Endothelial cell of umbilical vein (primary cell): Measurements from ENCODE around the gene MAP3K13.

Source experiments
- CTCF ChIP-seq, 2 donors: IDR thresholded peaks; 1 replicate in 1 of 2; 2 replicates in 1 of 2; pipeline ENCODE4 v1.5.1; 2011; ENCODE audit warnings: low read length in 2 of 2, mild to moderate bottlenecking in 2 of 2, moderate library complexity in 2 of 2, control low read depth in 1 of 2, inconsistent platforms in 1 of 2, low read depth in 1 of 2; ENCODE audit not compliant: insufficient read depth in 1 of 2; ENCODE audit errors: extremely low read depth in 1 of 2
- POLR2AphosphoS5 ChIP-seq: IDR thresholded peaks from 2 replicates; pipeline ENCODE4 v1.6.1; 2012; ENCODE audit warnings: low read depth, mild to moderate bottlenecking, control low read depth, low read length, moderate library complexity; ENCODE audit not compliant: insufficient read depth

GRCh38 chr3:185488465-185488864, 125.5 kb downstream of the MAP3K13 start:
- TF ChIP-seq CTCF (IDR thresholded peaks at IDR 0.05; ENCODE audit: extremely low read depth in 1 of 2, insufficient read depth in 1 of 2, low read depth in 1 of 2, low read length in 2 of 2) (no peak), POLR2AphosphoS5 (no peak)
